ENCODE data around the gene SEC61A1.

GRCh38 chr3:128007033-128007424 is 45.2 kb upstream of the SEC61A1 start:
- TF ChIP-seq, protein P1, sequence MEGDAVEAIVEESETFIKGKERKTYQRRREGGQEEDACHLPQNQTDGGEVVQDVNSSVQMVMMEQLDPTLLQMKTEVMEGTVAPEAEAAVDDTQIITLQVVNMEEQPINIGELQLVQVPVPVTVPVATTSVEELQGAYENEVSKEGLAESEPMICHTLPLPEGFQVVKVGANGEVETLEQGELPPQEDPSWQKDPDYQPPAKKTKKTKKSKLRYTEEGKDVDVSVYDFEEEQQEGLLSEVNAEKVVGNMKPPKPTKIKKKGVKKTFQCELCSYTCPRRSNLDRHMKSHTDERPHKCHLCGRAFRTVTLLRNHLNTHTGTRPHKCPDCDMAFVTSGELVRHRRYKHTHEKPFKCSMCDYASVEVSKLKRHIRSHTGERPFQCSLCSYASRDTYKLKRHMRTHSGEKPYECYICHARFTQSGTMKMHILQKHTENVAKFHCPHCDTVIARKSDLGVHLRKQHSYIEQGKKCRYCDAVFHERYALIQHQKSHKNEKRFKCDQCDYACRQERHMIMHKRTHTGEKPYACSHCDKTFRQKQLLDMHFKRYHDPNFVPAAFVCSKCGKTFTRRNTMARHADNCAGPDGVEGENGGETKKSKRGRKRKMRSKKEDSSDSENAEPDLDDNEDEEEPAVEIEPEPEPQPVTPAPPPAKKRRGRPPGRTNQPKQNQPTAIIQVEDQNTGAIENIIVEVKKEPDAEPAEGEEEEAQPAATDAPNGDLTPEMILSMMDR (IDR thresholded peaks at IDR 0.05; ENCODE audit: low read length) = no peak
- no peak for TF ChIP-seq EZH2 (IDR thresholded peaks at IDR 0.05; ENCODE audit: borderline replicate concordance, low read length)
